Measurements from ENCODE around the gene FOXC2. TPM values are rescaled to one million over a fixed set of nuclear protein-coding genes. Genes with fewer than 3 reads are reported as not detected.
A peak's percentile ranks its signal among the peaks of the same experiment; 100 is the strongest.

FOXC2 gene
- total and polyA plus RNA-seq, 2 of the 13 experiments (the other 11 are each of a cell fraction or from before 2014, with no cell fraction given) = not detected

DNA sequence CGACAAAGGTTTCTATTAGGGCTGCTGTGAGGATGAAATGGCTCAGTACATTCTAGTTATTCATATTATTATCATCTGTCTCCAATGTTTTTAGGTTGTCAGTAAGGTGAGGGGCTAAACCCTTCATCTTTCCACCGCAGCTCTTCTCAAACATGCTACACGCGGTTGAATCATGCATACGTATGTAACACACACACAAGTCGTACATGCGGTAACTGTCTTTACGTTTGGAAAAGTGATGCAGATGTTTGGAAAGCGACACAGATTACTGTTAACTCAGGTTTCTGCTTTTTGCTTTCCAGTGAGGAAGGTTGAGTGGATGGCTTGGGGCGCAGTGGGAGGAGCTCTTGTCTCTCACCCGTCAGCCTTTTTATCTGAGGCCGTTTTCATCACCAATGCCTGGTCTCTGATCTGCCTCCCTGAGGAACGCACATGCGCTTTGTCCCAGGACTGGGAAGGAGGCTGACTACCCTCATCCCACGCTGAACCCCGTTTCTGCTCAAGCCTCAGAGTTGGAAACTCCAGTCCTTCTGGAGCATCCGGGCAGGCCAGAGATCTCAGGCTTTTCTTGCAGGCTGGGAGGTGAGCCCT, 8.6 kb downstream of the FOXC2 start:
- ATAC-seq (no peak), FAIRE-seq (no peak), DNase-seq (ENCODE audit: low spot score) (no peak)
- CTCF ChIA-PET (ENCODE audit: low intra/inter-chr PET ratio, low total read pairs) = interaction anchor here (1.2 to 1.4 kb wide), 3 partner anchors 11 to 502 kb away, joined by 3 to 5 read pairs (median 4); no protein-coding TSS in a partner anchor
- in situ Hi-C loops (cut with HindIII; ENCODE audit: extremely low pct_ligation_motif_present, low pct_unique_long_range_greater_than_20kb) (no loop called here), intact Hi-C loops (cut with micrococcal nuclease; ENCODE audit: unreplicated experiment) (no loop called here)
- Histone ChIP-seq H3K36me3 (replicated peaks in 1 of 2; ENCODE audit: control insufficient read depth in 1 of 2, insufficient read depth in 2 of 2, low read length in 2 of 2) (no peaks in the 10 kb centered on the region), H3K27me3 (ENCODE audit: control insufficient read depth in 1 of 2, insufficient read depth in 2 of 2, low read length in 2 of 2) (peaks cover 13 to 93% of the 10 kb centered on the region in 2 experiments), H3K79me2 (ENCODE audit: insufficient read depth, low read length) (no peaks in the 10 kb centered on the region), H2AFZ (ENCODE audit: low read length) (no peak overlapping the region), H3K4me1 (ENCODE audit: insufficient read depth, low read length) (peaks cover 9% of the 10 kb centered on the region), H3K4me2 (ENCODE audit: low read depth, low read length) (no peak overlapping the region; the same call in 1 of the 2 replicates), H3K27ac (ENCODE audit: extremely low read length, insufficient read depth, low read length) (no peak overlapping the region), H3K4me3 (replicated peaks in 1 of 3; ENCODE audit: insufficient read depth in 1 of 3, low read depth in 2 of 3, low read length in 3 of 3) (peak overlapping the region in 1 of 3 experiments; percentile 44; a peak in 1 of 6 replicates), H3K9ac (ENCODE audit: insufficient read depth, low read depth, low read length) (no peak overlapping the region), H3K9me3 (ENCODE audit: low read length) (no peaks in the 10 kb centered on the region), H4K20me1 (ENCODE audit: insufficient read depth, low read length) (peaks cover 3% of the 10 kb centered on the region; the same call in 1 of the 2 replicates)
- POLR2A ChIA-PET = no interaction called here
- no TSS peak for BruUV-seq (replicated peaks)
- no peak for TF ChIP-seq ZNF709 (CRISPR knock-in tag; IDR thresholded peaks at IDR 0.05)
- no peak for TF ChIP-seq ZNF556 (CRISPR knock-in tag; IDR thresholded peaks at IDR 0.05; ENCODE audit: borderline replicate concordance)
- TF ChIP-seq RCOR2 (CRISPR knock-in tag; IDR thresholded peaks at IDR 0.05) = no peak
- no peak for TF ChIP-seq ZNF296 (CRISPR knock-in tag; conservative IDR thresholded peaks at IDR 0.05)
- TF ChIP-seq ZNF883 (CRISPR knock-in tag; IDR thresholded peaks at IDR 0.05; ENCODE audit: not compliant biosample characterization) = peak; percentile 9
- TF ChIP-seq ZFP36L1 (CRISPR knock-in tag; IDR thresholded peaks at IDR 0.05) = no peak
- no peak for TF ChIP-seq PCBP2 (optimal IDR thresholded peaks at IDR 0.05; ENCODE audit: low read depth, low read length, poor library complexity, severe bottlenecking)
- 52% methylated on average over 17 of the region's 17 CpGs for WGBS (ENCODE audit: low lambda C conversion rate)
